Panc1 (cell line): ENCODE results near the gene IFNAR1. TPM values are rescaled to one million over a fixed set of nuclear protein-coding genes. Genes with fewer than 3 reads are reported as not detected.

ENCODE experiments used
- ATAC-seq: fragments of 200-7000 bp; cut with Tn5 transposase; 2 replicates; pipeline ENCODE4 v1.9.1; 2020; ENCODE audit warnings: mild to moderate bottlenecking, moderate library complexity
- BruUV-seq: library from RNA; stranded (reverse); fragments of 400-500 nt; replicated peaks from 2 replicates; lab custom pipeline; 2021; lab: Mats Ljungman, UMichigan
- CTCF ChIA-PET: fragments of 300-600 bp; sonication (Branson Sonifier 250); formaldehyde crosslinking; loops from one replicate; lab custom pipeline; 2022; ENCODE audit warnings: antibody characterized with exemption; lab: Charles Lee
- POLR2A ChIA-PET: fragments of 300-600 bp; sonication (Branson Sonifier 250); formaldehyde crosslinking; loops from one replicate; lab custom pipeline; 2022; ENCODE audit warnings: antibody characterized with exemption; lab: Charles Lee
- DNase-seq: peaks from one replicate; pipeline ENCODE4 v3.0.0-alpha.2; 2010; ENCODE audit warnings: low read depth, low spot score
- H3K27ac ChIP-seq: 2 replicates; pipeline ENCODE4 v1.5.1; 2011; ENCODE audit warnings: mild to moderate bottlenecking, low read length, inconsistent platforms
- H3K27me3 ChIP-seq: fragments of 200-500 bp; sonication (Bioruptor generic); 2 replicates; pipeline ENCODE4 v1.6.0; 2014; ENCODE audit warnings: low read length, inconsistent platforms; ENCODE audit not compliant: control insufficient read depth, insufficient read depth
- H3K36me3 ChIP-seq: fragments of 200-500 bp; sonication (Bioruptor generic); 2 replicates; pipeline ENCODE4 v1.5.1; 2014; ENCODE audit warnings: inconsistent platforms, mild to moderate bottlenecking, low read length, moderate library complexity; ENCODE audit not compliant: control insufficient read depth, insufficient read depth
- H3K4me1 ChIP-seq: 2 replicates; pipeline ENCODE4 v1.5.1; 2011; ENCODE audit warnings: inconsistent platforms, mild to moderate bottlenecking, low read length, moderate library complexity; ENCODE audit not compliant: control insufficient read depth, insufficient read depth
- H3K4me3 ChIP-seq, 2 experiments: 2 replicates each; pipeline ENCODE4 v1.5.1; 2011 to 2012; ENCODE audit warnings: low read depth in 2 of 2, low read length in 2 of 2, mild to moderate bottlenecking in 2 of 2, inconsistent platforms in 1 of 2, moderate library complexity in 1 of 2
- H3K9me3 ChIP-seq: fragments of 200-500 bp; sonication (Bioruptor generic); 2 replicates; pipeline ENCODE4 v1.5.1; 2014; ENCODE audit warnings: low read depth, mild to moderate bottlenecking, inconsistent platforms, low read length, moderate library complexity; ENCODE audit not compliant: control insufficient read depth, insufficient read depth
- CTCF ChIP-seq: fragments of 450-650 bp; IDR thresholded peaks from 2 replicates; pipeline ENCODE4 v1.5.1; 2017; ENCODE audit warnings: mild to moderate bottlenecking
- POLR2AphosphoS5 ChIP-seq: IDR thresholded peaks from 2 replicates; pipeline ENCODE4 v1.6.1; 2012; ENCODE audit warnings: mild to moderate bottlenecking, low read depth, low read length, moderate library complexity
- REST ChIP-seq, 2 experiments: IDR thresholded peaks; 2 replicates each; pipeline ENCODE4 v1.6.1; 2011 to 2012; ENCODE audit warnings: low read depth in 2 of 2, control low read depth in 1 of 2, low read length in 1 of 2, mild to moderate bottlenecking in 1 of 2, moderate library complexity in 1 of 2; ENCODE audit not compliant: insufficient read depth in 1 of 2
- SIN3A ChIP-seq: IDR thresholded peaks from 2 replicates; pipeline ENCODE4 v1.6.1; 2012; ENCODE audit warnings: low read depth, mild to moderate bottlenecking, low read length, moderate library complexity, borderline replicate concordance; ENCODE audit not compliant: insufficient read depth
- TCF7L2 ChIP-seq: IDR thresholded peaks from 2 replicates; pipeline ENCODE4 v1.6.1; 2011; ENCODE audit warnings: mild to moderate bottlenecking, low read depth, low read length, inconsistent platforms
- in situ Hi-C: cut with HindIII; loops from 2 replicates; pipeline ENCODE4 v1.10.0; 2016; ENCODE audit warnings: low sequenced_read_pairs, low pct_unique_long_range_greater_than_20kb
- intact Hi-C: fragments of 100-400 bp; cut with micrococcal nuclease; formaldehyde crosslinking; loops from one replicate; pipeline ENCODE4 v1.10.0; 2022; ENCODE audit not compliant: unreplicated experiment
- total RNA-seq: library from RNA; stranded (reverse); gene quantifications from one replicate; pipeline ENCODE4 v1.2.1, GENCODE V29; 2021; ENCODE audit not compliant: unreplicated experiment

IFNAR1 gene
- total RNA-seq, 1 experiment from 2014 or later: 23.8 TPM

- CTCF ChIA-PET: no interaction called here
- BruUV-seq: no TSS peak
These were observed 15.1 kb downstream of the IFNAR1 start for GRCh38 chr21:33339918-33340317.

GRCh38 chr21:33345751-33346238 lies 21.0 kb downstream of the IFNAR1 start:
- CTCF ChIA-PET: no interaction called here
- H3K27me3 ChIP-seq: no peaks in the 10 kb centered on the region
- intact Hi-C loops: no loop called here
- no peak for TF ChIP-seq TCF7L2
- TF ChIP-seq POLR2AphosphoS5: no peak
- TF ChIP-seq CTCF: no peak
- TF ChIP-seq REST (IDR thresholded peaks at IDR 0.05; ENCODE audit: insufficient read depth in 1 of 2, low read depth in 2 of 2, low read length in 1 of 2): no peak
- no peak for TF ChIP-seq SIN3A
- H3K36me3 ChIP-seq: peaks cover 5% of the 10 kb centered on the region; the same call in 1 of the 2 replicates
- ATAC-seq: no peak
- POLR2A ChIA-PET: no interaction called here
- no peaks in the 10 kb centered on the region for H3K9me3 ChIP-seq
- H3K27ac ChIP-seq: no peak overlapping the region
- no TSS peak for BruUV-seq
- in situ Hi-C loops: no loop called here
- no peak overlapping the region for H3K4me3 ChIP-seq
- DNase-seq: no peak
- H3K4me1 ChIP-seq: no peaks in the 10 kb centered on the region

More at GRCh38 chr21:33339918-33340317, 15.1 kb downstream of the IFNAR1 start:
- no peaks in the 10 kb centered on the region for H3K4me1 ChIP-seq
- no peak for ATAC-seq
- no peaks in the 10 kb centered on the region for H3K27me3 ChIP-seq
- intact Hi-C loops: no loop called here
- POLR2A ChIA-PET: no interaction called here
- H3K36me3 ChIP-seq: no peaks in the 10 kb centered on the region
- H3K4me3 ChIP-seq: no peak overlapping the region
- no peak for DNase-seq
- in situ Hi-C loops: no loop called here
- no peak overlapping the region for H3K27ac ChIP-seq
- no peaks in the 10 kb centered on the region for H3K9me3 ChIP-seq
- TF ChIP-seq REST (IDR thresholded peaks at IDR 0.05; ENCODE audit: insufficient read depth in 1 of 2, low read depth in 2 of 2, low read length in 1 of 2) (no peak), POLR2AphosphoS5 (no peak), CTCF (no peak), SIN3A (no peak), TCF7L2 (no peak)
